Activated CD4-positive, alpha-beta T cell treated with anti-CD3 and anti-CD28 coated beads, Interleukin-2, amount 50 U/mL, for 24 hours (primary cell): ENCODE data around the gene LDLRAD4.
"Not testable (repeated sequence)": the region's sequence is repeated elsewhere in the genome, so short reads cannot be mapped to it uniquely, and the experiment has no call there.

Experiments used
- DNase-seq, 2 donors: peaks; one replicate each; pipeline ENCODE4 v3.0.0-alpha.2; 2020; ENCODE audit warnings: low read depth in 1 of 2, low spot score in 1 of 2

The LDLRAD4 gene

GRCh38 chr18:13645093-13645492, 426.5 kb downstream of the LDLRAD4 start:
- DNase-seq = no peak

- DNase-seq = no peak
These were observed 428.1 kb downstream of the LDLRAD4 start for GRCh38 chr18:13646633-13647032.

GRCh38 chr18:13647761-13648160, 429.2 kb downstream of the LDLRAD4 start:
- no peak for DNase-seq

GRCh38 chr18:13649397-13650390, 431.1 kb downstream of the LDLRAD4 start:
- DNase-seq = no peak

- no peak for DNase-seq
These were observed 435.3 kb downstream of the LDLRAD4 start for GRCh38 chr18:13653746-13654433.

GRCh38 chr18:13657974-13658373, 439.4 kb downstream of the LDLRAD4 start:
- no peak for DNase-seq

GRCh38 chr18:13658436-13659204, 440.1 kb downstream of the LDLRAD4 start:
- no peak for DNase-seq

- no peak for DNase-seq
These were observed 441.9 kb downstream of the LDLRAD4 start for GRCh38 chr18:13660510-13660909.

- no peak for DNase-seq
These were observed 442.7 kb downstream of the LDLRAD4 start for GRCh38 chr18:13661051-13661778.

- DNase-seq = no peak
These were observed 443.3 kb downstream of the LDLRAD4 start for GRCh38 chr18:13661779-13662256.

- DNase-seq = no peak
These were observed 454.1 kb downstream of the LDLRAD4 start for GRCh38 chr18:13672657-13673056.

GRCh38 chr18:13676471-13676870, 457.9 kb downstream of the LDLRAD4 start:
- no peak for DNase-seq

GRCh38 chr18:13677350-13677749, 458.8 kb downstream of the LDLRAD4 start:
- DNase-seq = not testable (repeated sequence)

GRCh38 chr18:13680612-13681011, 462.1 kb downstream of the LDLRAD4 start:
- no peak for DNase-seq

- no peak for DNase-seq
These were observed 463.1 kb downstream of the LDLRAD4 start for GRCh38 chr18:13681701-13682100.

GRCh38 chr18:13684546-13684945, 466.0 kb downstream of the LDLRAD4 start:
- DNase-seq = no peak

GRCh38 chr18:13688191-13689136, 469.9 kb downstream of the LDLRAD4 start:
- DNase-seq = no peak

- not testable (repeated sequence) for DNase-seq
These were observed 471.5 kb downstream of the LDLRAD4 start for GRCh38 chr18:13690060-13690459.

- DNase-seq = not testable (repeated sequence)
These were observed 476.8 kb downstream of the LDLRAD4 start for GRCh38 chr18:13695337-13695736.
